OCI-LY7 (cell line): Measurements from ENCODE around the gene HDAC4. TPM values are rescaled to one million over a fixed set of nuclear protein-coding genes. Genes with fewer than 3 reads are reported as not detected.

Source experiments
- BruUV-seq: library from RNA; stranded (reverse); fragments of 400-500 nt; replicated peaks from 2 replicates; lab custom pipeline; 2021; lab: Mats Ljungman, UMichigan
- CTCF ChIA-PET: fragments of 300-600 bp; sonication (Branson Sonifier 250); formaldehyde crosslinking; loops from one replicate; lab custom pipeline; 2022; ENCODE audit warnings: antibody characterized with exemption; ENCODE audit not compliant: unreplicated experiment; lab: Charles Lee
- POLR2A ChIA-PET: fragments of 300-600 bp; sonication (Branson Sonifier 250); formaldehyde crosslinking; loops from one replicate; lab custom pipeline; 2022; ENCODE audit warnings: antibody characterized with exemption; lab: Charles Lee
- DNase-seq: peaks from one replicate; pipeline ENCODE4 v3.0.0-alpha.2; 2015; ENCODE audit warnings: low spot score
- H2AFZ ChIP-seq: fragments of 200-600 bp; sonication (generic), shearing (Covaris generic); 2 replicates; pipeline ENCODE4 v1.6.1; 2014; ENCODE audit warnings: mild to moderate bottlenecking, antibody characterized with exemption, low read length, moderate library complexity
- H3K27ac ChIP-seq: fragments of 200-600 bp; sonication (generic); 2 replicates; pipeline ENCODE4 v1.5.1; 2014; ENCODE audit warnings: mixed run types, low read depth, mild to moderate bottlenecking, moderate library complexity, low read length, inconsistent platforms; ENCODE audit not compliant: poor library complexity, severe bottlenecking
- H3K36me3 ChIP-seq: fragments of 200-600 bp; sonication (generic); 2 replicates; pipeline ENCODE4 v1.6.1; 2014; ENCODE audit warnings: mild to moderate bottlenecking, antibody characterized with exemption, low read length, moderate library complexity, mixed read lengths; ENCODE audit not compliant: insufficient read depth
- H3K4me1 ChIP-seq: fragments of 200-600 bp; sonication (generic); 2 replicates; pipeline ENCODE4 v1.5.1; 2014; ENCODE audit warnings: mild to moderate bottlenecking, low read length; ENCODE audit not compliant: insufficient read depth, poor library complexity, severe bottlenecking
- H3K4me2 ChIP-seq: fragments of 200-600 bp; sonication (generic); 2 replicates; pipeline ENCODE4 v1.6.1; 2014; ENCODE audit warnings: mild to moderate bottlenecking, low read length
- H3K4me3 ChIP-seq: fragments of 200-600 bp; sonication (generic); 2 replicates; pipeline ENCODE4 v1.5.1; 2014; ENCODE audit warnings: mild to moderate bottlenecking, low read depth, low read length; ENCODE audit not compliant: poor library complexity, severe bottlenecking
- H3K79me2 ChIP-seq: fragments of 200-600 bp; sonication (generic); 2 replicates; pipeline ENCODE4 v1.6.1; 2016; ENCODE audit warnings: low read depth, mild to moderate bottlenecking, low read length, moderate library complexity, mixed read lengths; ENCODE audit not compliant: insufficient read depth
- H3K9me2 ChIP-seq: fragments of 200-600 bp; sonication (generic); 2 replicates; pipeline ENCODE4 v1.6.1; 2016; ENCODE audit warnings: mild to moderate bottlenecking, low read length, mixed read lengths; ENCODE audit not compliant: insufficient read depth
- H3K9me3 ChIP-seq: fragments of 200-600 bp; sonication (generic); 2 replicates; pipeline ENCODE4 v1.6.1; 2014; ENCODE audit warnings: mild to moderate bottlenecking, mixed run types, low read length, mixed read lengths
- H4K20me1 ChIP-seq: fragments of 200-600 bp; sonication (generic); 2 replicates; pipeline ENCODE4 v1.6.1; 2014; ENCODE audit warnings: mild to moderate bottlenecking, antibody characterized with exemption, low read length, moderate library complexity, mixed read lengths; ENCODE audit not compliant: insufficient read depth
- CTCF ChIP-seq: fragments of 200-600 bp; sonication (generic); conservative IDR thresholded peaks from 2 replicates; pipeline ENCODE4 v1.5.1; 2014; ENCODE audit warnings: mild to moderate bottlenecking, antibody characterized with exemption, low read length, moderate library complexity, mixed read lengths
- EZH2phosphoT487 ChIP-seq: fragments of 200-600 bp; sonication (generic); IDR thresholded peaks from 2 replicates; pipeline ENCODE4 v1.6.1; 2018; ENCODE audit warnings: low read depth, borderline replicate concordance, mild to moderate bottlenecking, mixed run types, antibody characterized with exemption, low read length, moderate library complexity, mixed read lengths
- intact Hi-C: fragments of 100-400 bp; cut with micrococcal nuclease; formaldehyde crosslinking; loops from one replicate; pipeline ENCODE4 v1.10.0; 2022; ENCODE audit not compliant: unreplicated experiment
- total RNA-seq, 2 experiments: library from RNA; depleted of rRNA in 1 of 2; stranded (reverse); fragments of >200 nt in 1 of 2; shearing (Covaris generic) in 1 of 2; gene quantifications; 2 replicates each; pipeline ENCODE4 v1.2.3, GENCODE V29; 2014 to 2022

The HDAC4 gene
- total RNA-seq, 2 experiments from 2014 or later, result 10.2 to 20.6 TPM

- Histone ChIP-seq H3K79me2 (no peaks in the 10 kb centered on the region), H3K9me3 (no peaks in the 10 kb centered on the region), H2AFZ (no peak overlapping the region), H3K36me3 (no peaks in the 10 kb centered on the region), H3K4me2 (no peak overlapping the region), H3K4me1 (no peaks in the 10 kb centered on the region), H3K4me3 (no peak overlapping the region), H4K20me1 (no peaks in the 10 kb centered on the region), H3K9me2 (no peaks in the 10 kb centered on the region), H3K27ac (no peak overlapping the region)
- ChIA-PET POLR2A (no interaction called here), CTCF (no interaction called here)
- TF ChIP-seq CTCF (no peak), EZH2phosphoT487 (no peak)
- intact Hi-C loops, result no loop called here
- no peak for DNase-seq
- no TSS peak for BruUV-seq
Observed at GRCh38 chr2:239060676-239061075, 340.1 kb downstream of the HDAC4 start.

GRCh38 chr2:239059854-239060253 lies 341.0 kb downstream of the HDAC4 start:
- H2AFZ ChIP-seq, result no peak overlapping the region
- H3K9me2 ChIP-seq, result no peaks in the 10 kb centered on the region
- TF ChIP-seq EZH2phosphoT487 (no peak), CTCF (no peak)
- no peaks in the 10 kb centered on the region for H3K36me3 ChIP-seq
- no peak overlapping the region for H3K27ac ChIP-seq
- CTCF ChIA-PET, result no interaction called here
- no peaks in the 10 kb centered on the region for H3K4me1 ChIP-seq
- POLR2A ChIA-PET, result no interaction called here
- no TSS peak for BruUV-seq
- H4K20me1 ChIP-seq, result no peaks in the 10 kb centered on the region
- intact Hi-C loops, result no loop called here
- no peaks in the 10 kb centered on the region for H3K9me3 ChIP-seq
- no peak for DNase-seq
- no peak overlapping the region for H3K4me3 ChIP-seq
- H3K79me2 ChIP-seq, result no peaks in the 10 kb centered on the region
- H3K4me2 ChIP-seq, result no peak overlapping the region

GRCh38 chr2:239058766-239059165 lies 342.1 kb downstream of the HDAC4 start:
- Histone ChIP-seq H4K20me1 (no peaks in the 10 kb centered on the region), H3K4me2 (no peak overlapping the region), H3K4me1 (no peaks in the 10 kb centered on the region), H3K36me3 (no peaks in the 10 kb centered on the region), H3K9me3 (no peaks in the 10 kb centered on the region), H2AFZ (no peak overlapping the region), H3K9me2 (no peaks in the 10 kb centered on the region), H3K79me2 (no peaks in the 10 kb centered on the region), H3K4me3 (no peak overlapping the region), H3K27ac (no peak overlapping the region)
- intact Hi-C loops, result no loop called here
- no peak for TF ChIP-seq CTCF
- no peak for TF ChIP-seq EZH2phosphoT487
- ChIA-PET POLR2A (no interaction called here), CTCF (no interaction called here)
- BruUV-seq, result no TSS peak
- DNase-seq, result no peak
